ENCODE results near the gene HPS6.
"Not testable (repeated sequence)": the region's sequence is repeated elsewhere in the genome, so short reads cannot be mapped to it uniquely, and the experiment has no call there.

Gene HPS6

DNA sequence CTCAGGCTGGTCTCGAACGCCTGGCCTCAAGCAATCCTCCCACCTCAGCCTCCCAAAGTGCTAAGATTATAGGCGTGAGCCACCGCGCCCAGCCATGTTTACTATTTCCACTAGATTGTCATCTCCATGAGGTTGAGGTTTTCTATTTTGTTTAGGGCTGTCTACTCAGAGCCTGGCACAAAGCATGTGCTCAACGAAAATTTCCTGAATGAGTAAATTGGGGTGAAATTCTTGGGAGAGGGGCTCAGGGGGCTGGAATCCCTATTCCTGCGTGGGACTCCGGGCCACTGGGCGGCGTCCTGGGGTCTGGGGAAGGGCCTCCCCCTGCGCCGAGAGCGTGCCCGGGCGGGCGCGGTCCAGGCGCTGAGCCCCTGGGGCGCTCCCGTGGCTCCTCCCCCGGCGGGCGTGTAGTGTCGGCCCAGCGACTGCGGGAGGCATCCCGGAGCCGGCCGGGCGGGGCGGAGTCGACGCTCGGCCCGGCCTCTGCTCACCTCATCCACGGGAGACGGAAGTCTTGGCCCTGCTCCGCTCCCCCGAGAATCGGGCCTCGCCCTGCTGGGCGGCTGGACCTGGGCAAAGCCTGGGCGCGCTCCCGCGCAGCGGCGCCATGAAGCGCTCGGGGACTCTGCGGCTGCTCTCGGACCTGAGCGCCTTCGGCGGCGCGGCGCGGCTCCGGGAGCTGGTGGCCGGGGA is at the start of gene HPS6:
Gene HPS6, plus strand, starts transcription at position 482 of the 693 bp plus-strand sequence. Its CDS starts 126 bp downstream, at position 608.
- peak; percentile 98 for FAIRE-seq
- DNase-seq (ENCODE audit: insufficient read length, low spot score) = peak; percentile 97

DNA sequence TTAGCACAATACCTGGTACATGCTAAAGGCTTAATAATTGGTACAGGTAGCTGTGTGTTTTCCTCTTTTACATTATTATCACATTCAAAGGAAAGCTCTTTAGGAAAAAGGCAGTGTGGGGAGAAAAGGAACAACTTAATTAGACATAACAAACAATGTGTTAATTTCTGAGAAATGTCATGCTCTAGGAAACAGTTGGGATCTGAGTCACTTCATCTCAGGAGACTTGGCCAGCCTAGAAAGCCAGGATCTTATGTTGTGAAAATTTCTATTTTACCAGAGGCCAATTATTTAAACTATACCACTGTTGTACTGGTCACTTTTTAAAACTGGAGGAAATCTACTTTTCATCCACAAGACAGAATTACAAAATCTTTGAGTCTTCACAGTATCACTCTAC is 48.7 kb upstream of the HPS6 start:
- DNase-seq (ENCODE audit: insufficient read length, low spot score) (no peak), FAIRE-seq (no peak)

DNA sequence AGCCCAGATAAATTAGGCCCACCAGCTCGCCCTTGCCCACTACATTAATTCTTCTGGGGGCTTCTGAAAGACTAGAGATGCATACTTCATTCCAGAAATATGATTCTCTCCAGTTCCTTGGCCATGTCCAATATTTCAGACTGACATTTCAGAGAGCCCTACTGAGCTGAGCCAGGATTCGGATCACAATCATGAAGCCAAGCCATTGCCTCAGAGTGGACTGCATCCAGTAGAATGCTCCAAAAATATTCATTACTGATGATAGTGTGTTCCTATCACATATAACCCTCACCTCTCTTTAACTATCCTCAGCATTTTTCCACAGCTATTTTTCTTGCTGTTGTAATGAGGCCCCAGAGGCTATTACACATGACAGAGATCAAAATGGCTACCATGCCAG is 47.9 kb upstream of the HPS6 start:
- FAIRE-seq (no peak), DNase-seq (ENCODE audit: insufficient read length, low spot score) (no peak)

DNA sequence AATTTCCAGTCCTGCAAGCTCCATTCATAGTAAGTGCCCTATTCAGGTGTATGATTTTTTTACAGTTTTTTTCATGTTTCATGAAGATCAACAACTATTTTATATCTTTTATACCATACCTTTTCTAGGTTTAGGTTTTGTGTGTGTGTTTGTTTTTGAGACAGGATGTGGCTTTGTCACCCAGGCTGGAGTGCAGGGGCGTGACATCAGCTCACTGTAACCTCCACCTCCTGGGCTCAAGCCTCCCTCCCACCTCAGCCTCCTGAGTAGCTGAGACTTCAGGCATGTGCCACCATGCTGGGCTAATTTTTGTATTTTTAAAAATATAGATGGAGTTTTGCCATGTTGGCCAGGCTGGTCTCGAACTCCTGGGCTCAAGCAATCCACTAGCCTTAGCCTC is 44.2 kb upstream of the HPS6 start:
- DNase-seq (ENCODE audit: insufficient read length, low spot score) (no peak), FAIRE-seq (no peak)

DNA sequence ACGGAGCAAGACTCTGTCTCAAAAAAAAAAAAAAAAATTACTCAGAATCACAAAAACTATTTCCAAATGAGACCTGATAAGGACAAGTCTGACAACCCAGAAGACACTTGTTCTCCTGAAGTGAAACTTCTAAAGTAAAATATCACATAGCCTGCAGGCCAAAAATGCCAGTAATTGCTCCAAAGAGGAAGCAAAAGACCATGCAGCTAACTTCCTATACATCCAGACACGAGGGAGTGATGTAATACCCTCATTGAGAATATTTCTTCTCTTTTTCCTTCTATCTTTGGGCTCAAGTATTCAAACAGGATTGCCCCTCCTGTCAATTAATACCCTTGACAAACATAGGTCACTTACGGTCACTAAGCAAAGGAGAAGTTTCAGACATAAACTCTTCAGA is 40.4 kb upstream of the HPS6 start:
- DNase-seq (ENCODE audit: insufficient read length, low spot score) (no peak), FAIRE-seq (no peak)

DNA sequence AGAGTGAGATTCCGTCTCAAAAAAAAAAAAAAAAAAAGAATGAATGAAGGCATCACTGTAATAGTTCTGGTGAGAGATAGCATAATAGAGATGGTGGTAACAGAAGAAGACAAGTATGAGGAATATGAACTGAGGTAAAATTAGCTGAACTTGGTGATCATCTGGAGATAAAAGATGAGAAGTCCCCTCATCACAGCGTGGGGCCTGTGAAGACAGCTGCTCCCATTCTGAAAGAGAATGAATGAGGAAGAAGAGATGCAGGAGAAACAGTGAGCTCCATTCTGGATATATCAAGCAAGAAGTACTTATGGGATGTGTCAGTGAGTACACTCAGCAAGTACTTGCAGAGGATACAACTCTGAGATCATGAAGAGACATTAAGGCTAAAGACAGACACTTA is 37.9 kb upstream of the HPS6 start:
- no peak for DNase-seq (ENCODE audit: insufficient read length, low spot score)
- no peak for FAIRE-seq

DNA sequence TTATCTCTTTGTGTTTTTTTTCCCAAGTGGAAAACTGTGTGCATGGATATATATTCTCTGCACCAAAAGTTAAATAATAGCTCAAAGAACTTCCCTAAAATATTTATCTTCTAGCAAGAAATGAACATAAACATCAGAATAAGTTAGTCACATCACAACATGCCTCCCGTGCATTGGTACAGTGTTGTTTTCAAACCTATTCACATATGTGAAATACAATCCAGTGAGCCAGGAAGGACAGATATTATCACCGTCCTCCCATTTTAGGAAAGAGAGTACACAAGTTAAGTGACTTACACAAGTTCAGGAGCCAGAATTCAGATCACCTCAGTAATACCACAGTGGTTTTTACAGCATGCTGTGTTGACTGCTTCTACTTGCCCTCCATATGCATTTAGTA is 31.4 kb upstream of the HPS6 start:
- DNase-seq (ENCODE audit: insufficient read length, low spot score) (no peak), FAIRE-seq (no peak)

DNA sequence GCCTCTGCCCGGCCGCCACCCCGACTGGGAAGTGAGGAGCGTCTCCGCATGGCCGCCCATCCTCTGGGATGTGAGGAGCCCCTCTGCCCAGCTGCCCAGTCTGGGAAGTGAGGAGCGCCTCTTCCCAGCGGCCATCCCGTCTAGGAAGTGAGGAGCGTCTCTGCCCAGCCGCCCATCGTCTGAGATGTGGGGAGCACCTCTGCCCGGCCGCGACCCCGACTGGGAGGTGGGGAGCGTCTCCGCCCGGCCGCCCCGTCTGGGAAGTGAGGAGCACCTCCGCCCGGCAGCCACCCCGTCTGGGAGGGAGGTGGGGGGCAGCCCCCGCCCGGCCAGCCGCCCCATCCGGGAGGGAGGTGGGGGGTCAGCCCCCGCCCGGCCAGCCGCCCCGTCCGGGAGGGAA is 29.3 kb upstream of the HPS6 start:
- FAIRE-seq = not testable (repeated sequence)

DNA sequence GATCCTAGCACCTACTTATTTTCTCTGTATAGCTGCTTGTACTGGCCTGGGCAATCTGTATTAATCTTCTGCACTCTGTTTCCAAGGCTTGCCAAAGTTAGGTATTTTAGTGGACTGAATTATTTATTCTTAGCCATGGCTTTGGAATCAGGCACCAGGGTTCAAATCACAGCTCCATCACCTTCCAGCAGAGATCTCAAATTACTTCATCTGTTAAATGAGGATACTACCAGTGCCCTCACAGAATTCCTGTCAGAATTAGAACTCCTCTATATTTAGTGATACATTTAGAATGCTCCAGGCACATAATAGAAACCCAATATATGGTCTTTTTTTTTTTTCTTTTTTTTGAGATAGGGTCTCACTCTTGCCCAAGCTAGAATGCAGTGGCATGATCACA is 26.7 kb upstream of the HPS6 start:
- FAIRE-seq (no peak), DNase-seq (ENCODE audit: insufficient read length, low spot score) (no peak)

More for the DNA sequence above, 29.3 kb upstream of the HPS6 start:
- DNase-seq (ENCODE audit: insufficient read length, low spot score) = not testable (repeated sequence)

DNA sequence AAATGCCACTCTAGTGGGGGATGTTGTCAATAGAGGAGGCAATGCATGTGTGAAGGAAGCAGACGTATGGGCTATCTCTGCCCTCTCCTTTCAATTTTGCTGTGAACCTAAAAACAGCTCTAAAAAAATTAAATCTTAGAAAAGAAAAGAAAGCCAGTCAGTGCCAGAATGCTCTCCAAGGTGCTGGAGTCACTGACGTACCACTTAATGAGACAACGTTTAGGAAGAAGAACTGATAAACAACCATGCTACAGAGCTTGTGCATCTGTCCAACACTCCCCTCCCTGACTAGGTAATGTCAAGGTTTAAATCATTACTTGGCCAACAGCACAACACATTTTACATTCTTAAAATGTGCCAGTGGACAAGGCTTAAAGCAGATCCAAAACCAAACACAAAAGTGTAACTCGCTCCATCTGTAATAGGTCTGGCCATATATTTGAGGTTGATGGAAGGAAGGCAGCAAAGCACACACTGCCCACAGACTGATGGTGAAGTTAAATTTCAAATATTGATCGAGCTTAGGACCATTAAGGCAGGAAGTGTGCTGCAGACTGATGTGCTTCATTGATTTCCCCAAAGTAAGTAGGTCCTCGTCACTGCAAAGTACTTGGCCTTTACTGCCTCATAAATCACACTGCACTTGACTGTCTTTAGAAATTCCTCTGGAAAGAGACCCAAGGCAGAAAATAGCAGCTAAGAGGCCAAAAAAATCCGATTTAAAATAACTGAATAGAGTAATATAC is 24.7 kb upstream of the HPS6 start:
- no peak for FAIRE-seq
- DNase-seq (ENCODE audit: insufficient read length, low spot score) = no peak

DNA sequence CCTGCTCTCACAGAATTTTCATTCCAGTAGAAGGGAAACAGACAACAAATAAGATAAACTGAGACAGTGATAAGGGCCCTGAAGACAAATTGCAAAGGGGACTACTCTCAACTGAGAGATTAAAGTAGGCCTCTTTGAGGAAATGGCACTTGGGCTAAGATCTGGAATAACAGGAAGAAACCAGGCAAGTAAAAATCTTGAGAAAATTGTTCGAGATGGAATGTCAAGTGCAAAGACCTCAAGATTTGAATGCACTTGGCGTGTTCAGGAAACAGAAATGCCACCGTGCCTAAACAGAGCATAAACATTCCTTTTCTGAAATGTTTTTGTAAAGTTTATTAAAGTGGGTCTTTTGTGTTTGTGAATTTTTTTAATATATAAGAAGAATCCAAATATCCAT is 19.9 kb upstream of the HPS6 start:
- FAIRE-seq = peak; percentile 44
- DNase-seq (ENCODE audit: insufficient read length, low spot score) = no peak

DNA sequence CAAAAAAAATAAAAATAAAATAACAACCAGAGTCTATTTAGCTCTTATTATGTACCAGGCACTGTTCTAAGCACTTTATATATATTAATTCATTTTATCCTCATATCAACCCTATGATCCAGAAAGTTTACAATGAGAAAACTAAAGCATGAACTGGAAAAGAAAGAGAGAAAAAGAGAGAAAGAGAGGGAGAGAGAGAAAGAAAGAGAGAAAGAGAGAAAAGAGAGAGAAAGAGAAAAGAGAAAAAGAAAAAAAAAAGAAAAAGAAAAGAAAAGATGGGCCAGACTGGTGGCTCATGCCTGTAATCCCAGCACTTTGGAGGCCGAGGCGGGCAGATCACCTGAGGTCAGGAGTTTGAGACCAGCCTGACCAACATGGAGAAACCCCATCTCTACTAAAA is 19.1 kb upstream of the HPS6 start:
- no peak for DNase-seq (ENCODE audit: insufficient read length, low spot score)
- no peak for FAIRE-seq

DNA sequence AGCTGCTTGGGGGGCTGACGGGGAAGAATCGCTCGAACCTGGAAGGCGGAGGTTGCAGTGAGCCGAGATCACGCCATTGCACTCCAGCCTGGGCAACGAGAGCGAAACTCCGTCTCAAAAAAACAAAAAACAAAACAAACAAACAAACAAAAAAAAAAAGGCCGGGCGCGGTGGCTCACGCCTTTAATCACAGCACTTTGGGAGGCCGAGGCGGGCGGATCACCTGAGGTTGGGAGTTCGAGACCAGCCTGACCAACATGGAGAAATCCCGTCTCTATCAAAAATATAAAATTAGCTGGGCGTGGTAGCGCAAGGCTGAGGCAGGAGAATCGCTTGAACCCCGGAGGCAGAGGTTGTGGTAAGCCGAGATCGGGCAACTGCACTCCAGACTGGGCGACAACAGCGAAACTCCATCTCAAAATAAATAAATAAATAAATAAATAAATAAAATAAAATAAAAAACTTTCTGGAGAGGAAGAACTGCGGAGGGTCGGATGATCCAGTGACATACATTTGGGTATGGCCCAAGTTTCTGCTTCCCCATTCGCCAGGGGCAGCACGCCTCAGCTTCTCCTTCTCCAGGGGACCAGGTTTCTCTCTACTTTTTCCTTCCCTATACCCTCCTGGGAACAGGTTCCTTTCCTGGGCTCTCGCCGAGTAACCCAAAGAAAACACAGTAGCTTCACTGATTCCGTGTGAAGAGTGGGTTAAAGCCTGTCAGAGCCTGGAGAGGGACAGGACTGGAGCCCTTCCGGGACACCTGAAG is 10.1 kb upstream of the HPS6 start:
- FAIRE-seq; DNase-seq (ENCODE audit: insufficient read length, low spot score): not testable (repeated sequence)

DNA sequence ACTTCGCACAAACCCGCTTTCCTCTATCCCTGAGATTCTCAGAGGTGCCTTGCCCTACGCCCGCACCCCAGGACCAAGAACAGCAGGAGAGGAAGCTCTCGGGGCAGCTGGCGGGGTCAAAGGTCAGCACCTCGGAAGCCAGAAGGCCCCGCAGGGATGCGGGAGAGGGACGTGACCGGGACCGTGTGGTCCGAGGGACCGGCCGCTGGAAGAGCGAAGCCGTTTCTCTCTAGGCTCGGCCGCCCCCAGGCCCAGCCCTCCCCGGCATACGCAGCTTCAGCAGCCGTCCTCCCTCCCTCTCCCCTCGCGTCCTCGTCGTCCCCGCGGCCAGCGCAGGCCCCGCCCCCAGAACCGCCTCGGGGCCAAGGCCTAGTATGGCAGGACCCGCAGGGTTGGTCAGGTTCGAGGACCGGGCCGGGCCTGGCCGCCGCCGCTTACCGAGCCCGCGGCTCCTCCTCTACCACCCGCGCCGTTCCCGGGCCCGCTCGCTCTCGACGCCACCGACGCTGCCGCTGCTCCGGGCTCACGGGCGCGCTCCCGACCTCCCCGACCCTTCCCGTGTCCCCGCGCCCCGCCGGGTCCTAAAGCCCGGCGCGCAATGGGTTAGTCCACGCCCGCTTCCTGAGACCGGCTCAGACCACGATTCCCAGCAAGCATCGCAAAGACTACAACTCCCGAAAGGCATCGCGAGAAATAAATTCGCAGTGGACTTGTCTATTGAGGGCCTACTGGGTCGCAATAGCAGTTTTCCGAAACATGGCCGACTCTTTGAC is 9.3 kb upstream of the HPS6 start, which contains the start of gene ARMH3:
Gene ARMH3, minus strand, starts transcription at position 527 of the 773 bp plus-strand sequence. CDS start 16,059 bp downstream, outside the sequence.
- peak; percentile 97 for FAIRE-seq
- DNase-seq (ENCODE audit: insufficient read length, low spot score) = peak; percentile 96

DNA sequence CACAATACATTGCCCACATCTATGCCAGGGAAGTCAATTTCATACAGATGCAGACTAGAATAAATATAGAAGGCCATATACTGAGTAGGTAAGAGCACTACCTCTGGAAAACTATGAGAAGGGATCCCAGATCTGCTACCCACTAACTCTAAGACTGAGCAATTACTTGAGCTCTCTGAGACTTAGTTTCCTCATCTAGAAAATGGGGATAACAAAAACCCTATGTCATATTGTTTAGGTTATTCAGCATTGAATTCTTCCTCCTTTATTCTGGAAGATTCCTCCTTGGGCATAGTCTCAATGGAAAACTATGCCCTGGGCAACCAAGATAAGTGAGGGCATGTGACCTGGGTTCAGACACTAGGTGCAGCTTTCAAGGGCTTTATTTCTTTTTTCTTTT is 5.2 kb upstream of the HPS6 start:
- no peak for DNase-seq (ENCODE audit: insufficient read length, low spot score)

DNA sequence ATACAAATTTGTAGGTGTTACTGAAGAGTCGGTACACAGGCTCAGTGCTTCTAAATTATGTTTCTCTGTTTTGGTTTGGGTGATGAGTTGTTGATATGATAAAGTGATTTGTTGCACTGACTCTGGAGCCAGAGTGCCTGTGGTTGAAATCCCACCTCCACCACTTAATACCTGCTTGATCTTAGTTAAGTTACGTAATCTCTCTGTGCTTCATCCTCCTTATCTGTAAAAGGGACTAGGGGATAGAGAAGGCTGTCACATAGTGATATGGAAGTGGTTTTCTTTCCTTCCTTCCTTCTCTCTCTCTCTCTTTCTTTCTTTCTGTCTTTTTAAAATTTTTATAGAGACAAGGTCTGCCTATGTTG is 664 bp upstream of the HPS6 start:
- FAIRE-seq (no peak), DNase-seq (ENCODE audit: insufficient read length, low spot score) (no peak)

More for the DNA sequence above, 5.2 kb upstream of the HPS6 start:
- FAIRE-seq = no peak

DNA sequence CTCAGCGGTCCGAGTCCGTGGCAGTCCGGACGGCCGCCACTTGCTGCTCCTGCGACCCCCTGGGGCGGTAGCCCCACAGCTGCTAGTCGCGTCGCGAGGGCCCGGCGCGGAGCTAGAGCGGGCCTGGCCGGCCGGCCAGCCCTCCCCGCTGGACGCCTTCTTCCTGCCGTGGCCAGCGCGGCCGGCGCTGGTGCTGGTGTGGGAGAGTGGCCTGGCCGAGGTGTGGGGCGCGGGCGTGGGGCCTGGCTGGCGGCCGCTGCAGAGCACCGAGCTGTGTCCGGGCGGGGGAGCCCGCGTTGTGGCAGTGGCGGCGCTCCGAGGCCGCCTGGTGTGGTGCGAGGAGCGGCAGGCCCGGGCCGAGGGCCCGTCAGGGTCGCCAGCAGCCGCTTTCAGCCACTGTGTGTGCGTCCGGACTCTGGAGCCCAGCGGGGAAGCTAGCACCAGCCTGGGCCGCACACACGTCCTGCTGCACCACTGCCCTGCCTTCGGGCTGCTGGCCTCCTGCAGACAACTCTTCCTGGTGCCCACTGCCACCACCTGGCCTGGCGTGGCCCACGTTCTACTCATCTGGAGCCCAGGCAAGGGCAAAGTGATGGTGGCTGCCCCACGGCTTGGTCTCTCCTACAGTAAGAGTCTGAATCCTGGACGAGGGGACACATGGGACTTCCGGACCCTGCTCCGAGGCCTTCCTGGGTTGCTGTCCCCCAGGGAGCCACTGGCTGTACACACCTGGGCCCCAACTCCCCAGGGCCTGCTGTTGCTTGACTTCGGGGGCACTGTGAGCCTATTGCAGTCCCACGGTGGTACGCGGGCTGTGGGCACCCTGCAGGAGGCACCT is 631 bp downstream of the HPS6 start:
- DNase-seq (ENCODE audit: insufficient read length, low spot score) (peak; percentile 30), FAIRE-seq (peak; percentile 33)

DNA sequence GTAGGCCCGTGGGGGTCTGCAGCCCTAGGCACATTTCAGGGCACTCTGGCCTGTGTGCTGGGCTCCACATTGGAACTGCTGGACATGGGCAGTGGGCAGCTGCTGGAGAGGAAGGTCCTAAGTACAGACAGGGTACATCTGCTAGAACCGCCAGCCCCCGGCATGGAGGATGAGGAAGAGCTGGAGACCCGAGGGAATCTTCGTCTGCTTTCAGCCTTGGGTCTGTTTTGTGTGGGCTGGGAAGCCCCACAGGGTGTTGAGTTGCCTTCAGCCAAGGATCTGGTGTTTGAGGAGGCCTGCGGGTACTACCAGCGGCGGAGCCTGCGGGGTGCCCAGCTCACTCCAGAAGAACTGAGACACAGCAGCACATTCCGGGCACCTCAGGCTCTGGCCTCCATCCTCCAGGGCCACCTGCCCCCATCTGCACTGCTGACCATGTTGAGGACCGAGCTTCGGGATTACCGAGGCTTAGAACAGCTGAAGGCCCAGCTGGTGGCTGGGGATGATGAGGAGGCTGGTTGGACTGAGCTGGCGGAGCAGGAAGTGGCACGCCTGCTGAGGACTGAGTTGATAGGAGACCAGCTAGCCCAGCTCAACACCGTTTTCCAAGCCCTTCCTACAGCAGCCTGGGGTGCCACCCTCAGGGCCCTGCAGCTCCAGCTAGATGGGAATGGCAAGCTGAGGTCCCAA is 1.4 kb downstream of the HPS6 start:
- no peak for DNase-seq (ENCODE audit: insufficient read length, low spot score)
- no peak for FAIRE-seq
